HG03575 (cell line): ENCODE measurements around the gene GIPC2.

Experiments used
- ATAC-seq: cut with Tn5 transposase; IDR thresholded peaks from one replicate; pipeline ENCODE4 v1.9.1; 2021; ENCODE audit not compliant: unreplicated experiment, insufficient number of reproducible peaks, low FRiP score; ENCODE audit errors: extremely low read depth

GIPC2 gene

GRCh38 chr1:78033797-78034172 lies 12.0 kb upstream of the GIPC2 start:
- no peak for ATAC-seq

GRCh38 chr1:78035121-78035520 lies 10.6 kb upstream of the GIPC2 start:
- ATAC-seq = no peak

- no peak for ATAC-seq
Observed at GRCh38 chr1:78036450-78036849, 9.3 kb upstream of the GIPC2 start.

- ATAC-seq = no peak
Observed at GRCh38 chr1:78038071-78038470, 7.7 kb upstream of the GIPC2 start.

GRCh38 chr1:78038491-78038939 lies 7.3 kb upstream of the GIPC2 start:
- no peak for ATAC-seq

GRCh38 chr1:78040484-78041089 lies 5.2 kb upstream of the GIPC2 start:
- ATAC-seq = no peak

- ATAC-seq = no peak
Observed at GRCh38 chr1:78043436-78043835, 2.3 kb upstream of the GIPC2 start.

GRCh38 chr1:78044796-78045562 lies 787 bp upstream of the GIPC2 start:
- no peak for ATAC-seq

- no peak for ATAC-seq
Observed at GRCh38 chr1:78045563-78045925, 222 bp upstream of the GIPC2 start.

GRCh38 chr1:78047106-78047505 lies 1.3 kb downstream of the GIPC2 start:
- no peak for ATAC-seq

- ATAC-seq = no peak
Observed at GRCh38 chr1:78047631-78048030, 1.9 kb downstream of the GIPC2 start.

GRCh38 chr1:78048446-78048845 lies 2.7 kb downstream of the GIPC2 start:
- no peak for ATAC-seq

GRCh38 chr1:78049396-78049795 lies 3.6 kb downstream of the GIPC2 start:
- no peak for ATAC-seq

- ATAC-seq = no peak
Observed at GRCh38 chr1:78051005-78051404, 5.2 kb downstream of the GIPC2 start.

- ATAC-seq = no peak
Observed at GRCh38 chr1:78052685-78053405, 7.1 kb downstream of the GIPC2 start.

- ATAC-seq = no peak
Observed at GRCh38 chr1:78053498-78053897, 7.7 kb downstream of the GIPC2 start.

GRCh38 chr1:78054559-78054958 lies 8.8 kb downstream of the GIPC2 start:
- no peak for ATAC-seq

- no peak for ATAC-seq
Observed at GRCh38 chr1:78054972-78055371, 9.2 kb downstream of the GIPC2 start.

GRCh38 chr1:78055565-78056132 lies 9.9 kb downstream of the GIPC2 start:
- no peak for ATAC-seq

- ATAC-seq = no peak
Observed at GRCh38 chr1:78058670-78059069, 12.9 kb downstream of the GIPC2 start.
